ENCODE results near the gene PRR36. TPM values are rescaled to one million over a fixed set of nuclear protein-coding genes. Genes with fewer than 3 reads are reported as not detected.
A peak's percentile ranks its signal among the peaks of the same experiment; 100 is the strongest.

The PRR36 gene
- total RNA-seq, 4 donors from 2014 or later = 0.52 TPM; not detected in 3

GRCh38 chr19:7877249-7877836 lies 3.2 kb upstream of the PRR36 start:
- Histone ChIP-seq H3K4me3 (no peak overlapping the region), H3K27ac (replicated peaks in 1 of 4) (no peak overlapping the region), H3K4me1 (peaks cover 7 to 25% (median 20%) of the 10 kb centered on the region in 4 donors), H3K9me3 (no peaks in the 10 kb centered on the region), H3K27me3 (peaks cover 3 to 61% (median 27%) of the 10 kb centered on the region in 4 donors), H3K36me3 (no peaks in the 10 kb centered on the region)
- no peak for TF ChIP-seq EP300 (IDR thresholded peaks at IDR 0.05)
- TF ChIP-seq POLR2AphosphoS5 (IDR thresholded peaks at IDR 0.05) = no peak
- no peak for TF ChIP-seq POLR2A (IDR thresholded peaks at IDR 0.05; ENCODE audit: low read depth)
- TF ChIP-seq CTCF (IDR thresholded peaks at IDR 0.05) = no peak
- intact Hi-C loops (cut with DNase I) = no loop called here
- no peak for DNase-seq (ENCODE audit: extremely low spot score)
- 76% methylated on average over 6 of the region's 6 CpGs for WGBS

GRCh38 chr19:7874897-7875273 lies 695 bp upstream of the PRR36 start:
- no peaks in the 10 kb centered on the region for H3K9me3 ChIP-seq
- no peaks in the 10 kb centered on the region for H3K36me3 ChIP-seq
- intact Hi-C loops (cut with DNase I) = no loop called here
- peaks cover 18 to 49% (median 41%) of the 10 kb centered on the region in 4 donors for H3K4me1 ChIP-seq
- peak overlapping the region in 3 of 4 donors; percentile 33 to 51 (median 34) for H3K4me3 ChIP-seq
- H3K27me3 ChIP-seq = peaks cover 3 to 66% (median 30%) of the 10 kb centered on the region in 4 donors
- no peak for TF ChIP-seq CTCF (IDR thresholded peaks at IDR 0.05)
- TF ChIP-seq POLR2A (IDR thresholded peaks at IDR 0.05; ENCODE audit: low read depth) = no peak
- TF ChIP-seq POLR2AphosphoS5 (IDR thresholded peaks at IDR 0.05) = no peak
- no peak for TF ChIP-seq EP300 (IDR thresholded peaks at IDR 0.05)
- no peak overlapping the region for H3K27ac ChIP-seq (replicated peaks in 1 of 4)
- no peak for DNase-seq (ENCODE audit: extremely low spot score)
- WGBS = 41% methylated on average over 12 of the region's 12 CpGs

- peak overlapping the region; percentile 33 to 51 (median 34) for H3K4me3 ChIP-seq
- peaks cover 3 to 59% (median 30%) of the 10 kb centered on the region in 4 donors for H3K27me3 ChIP-seq
- TF ChIP-seq EP300 (IDR thresholded peaks at IDR 0.05) (no peak), POLR2AphosphoS5 (IDR thresholded peaks at IDR 0.05) (no peak), CTCF (IDR thresholded peaks at IDR 0.05) (no peak), POLR2A (IDR thresholded peaks at IDR 0.05; ENCODE audit: low read depth) (no peak)
- H3K9me3 ChIP-seq = no peaks in the 10 kb centered on the region
- 64% methylated on average over 3 of the region's 53 CpGs for WGBS
- no peak overlapping the region for H3K27ac ChIP-seq (replicated peaks in 1 of 4)
- no peaks in the 10 kb centered on the region for H3K36me3 ChIP-seq
- no peak for DNase-seq (ENCODE audit: extremely low spot score)
- peaks cover 30 to 63% (median 55%) of the 10 kb centered on the region in 4 donors for H3K4me1 ChIP-seq
- intact Hi-C loops (cut with DNase I) = no loop called here
Observed at GRCh38 chr19:7873304-7874075, 700 bp downstream of the PRR36 start.

GRCh38 chr19:7872306-7873204 lies 1.6 kb downstream of the PRR36 start:
- WGBS = 58% methylated on average over 47 of the region's 47 CpGs
- DNase-seq (ENCODE audit: extremely low spot score) = no peak
- TF ChIP-seq CTCF (IDR thresholded peaks at IDR 0.05) (no peak), POLR2A (IDR thresholded peaks at IDR 0.05; ENCODE audit: low read depth) (no peak), POLR2AphosphoS5 (IDR thresholded peaks at IDR 0.05) (no peak), EP300 (IDR thresholded peaks at IDR 0.05) (no peak)
- H3K27ac ChIP-seq (replicated peaks in 1 of 4) = no peak overlapping the region
- peaks cover 34 to 71% (median 60%) of the 10 kb centered on the region in 4 donors for H3K4me1 ChIP-seq
- intact Hi-C loops (cut with DNase I) = no loop called here
- peaks cover 3 to 69% (median 33%) of the 10 kb centered on the region in 4 donors for H3K27me3 ChIP-seq
- H3K4me3 ChIP-seq = peak overlapping the region in 3 of 4 donors; percentile 11 to 40 (median 29)
- no peaks in the 10 kb centered on the region for H3K36me3 ChIP-seq
- no peaks in the 10 kb centered on the region for H3K9me3 ChIP-seq

Measured in esophagus muscularis mucosa (tissue), 4 donors.